ENCODE measurements around the gene TNFAIP8. TPM values are rescaled to one million over a fixed set of nuclear protein-coding genes. Genes with fewer than 3 reads are reported as not detected.

TNFAIP8 gene
- total RNA-seq, 4 donors from 2014 or later: 37.2 to 49.1 (median 43.3) TPM

- Histone ChIP-seq H3K27me3 (no peaks in the 10 kb centered on the region), H3K4me3 (no peak overlapping the region), H3K4me1 (peaks cover 38% of the 10 kb centered on the region), H3K36me3 (no peaks in the 10 kb centered on the region), H3K9me3 (no peaks in the 10 kb centered on the region), H3K27ac (no peak overlapping the region)
- no peak for DNase-seq (ENCODE audit: low spot score in 2 of 2)
- 66% methylated on average over 2 of the region's 2 CpGs for WGBS
- TF ChIP-seq, protein P1, sequence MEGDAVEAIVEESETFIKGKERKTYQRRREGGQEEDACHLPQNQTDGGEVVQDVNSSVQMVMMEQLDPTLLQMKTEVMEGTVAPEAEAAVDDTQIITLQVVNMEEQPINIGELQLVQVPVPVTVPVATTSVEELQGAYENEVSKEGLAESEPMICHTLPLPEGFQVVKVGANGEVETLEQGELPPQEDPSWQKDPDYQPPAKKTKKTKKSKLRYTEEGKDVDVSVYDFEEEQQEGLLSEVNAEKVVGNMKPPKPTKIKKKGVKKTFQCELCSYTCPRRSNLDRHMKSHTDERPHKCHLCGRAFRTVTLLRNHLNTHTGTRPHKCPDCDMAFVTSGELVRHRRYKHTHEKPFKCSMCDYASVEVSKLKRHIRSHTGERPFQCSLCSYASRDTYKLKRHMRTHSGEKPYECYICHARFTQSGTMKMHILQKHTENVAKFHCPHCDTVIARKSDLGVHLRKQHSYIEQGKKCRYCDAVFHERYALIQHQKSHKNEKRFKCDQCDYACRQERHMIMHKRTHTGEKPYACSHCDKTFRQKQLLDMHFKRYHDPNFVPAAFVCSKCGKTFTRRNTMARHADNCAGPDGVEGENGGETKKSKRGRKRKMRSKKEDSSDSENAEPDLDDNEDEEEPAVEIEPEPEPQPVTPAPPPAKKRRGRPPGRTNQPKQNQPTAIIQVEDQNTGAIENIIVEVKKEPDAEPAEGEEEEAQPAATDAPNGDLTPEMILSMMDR (IDR thresholded peaks at IDR 0.05): no peak
- TF ChIP-seq POLR2A (IDR thresholded peaks at IDR 0.05) (no peak), EP300 (IDR thresholded peaks at IDR 0.05) (no peak), POLR2AphosphoS5 (IDR thresholded peaks at IDR 0.05) (no peak)
Observed at GRCh38 chr5:119353213-119353612, 2.6 kb upstream of the TNFAIP8 start.

- Histone ChIP-seq H3K27ac (no peak overlapping the region), H3K4me1 (peaks cover 39% of the 10 kb centered on the region), H3K36me3 (no peaks in the 10 kb centered on the region), H3K27me3 (no peaks in the 10 kb centered on the region), H3K4me3 (no peak overlapping the region), H3K9me3 (no peaks in the 10 kb centered on the region)
- WGBS: 72% methylated on average over 5 of the region's 5 CpGs
- TF ChIP-seq EP300 (IDR thresholded peaks at IDR 0.05) (no peak), POLR2A (IDR thresholded peaks at IDR 0.05) (no peak), POLR2AphosphoS5 (IDR thresholded peaks at IDR 0.05) (no peak)
- TF ChIP-seq, protein P1 (IDR thresholded peaks at IDR 0.05): no peak
- no peak for DNase-seq (ENCODE audit: low spot score in 2 of 2)
Observed at GRCh38 chr5:119353686-119354366, 2.0 kb upstream of the TNFAIP8 start.

GRCh38 chr5:119354537-119355243 is 1.1 kb upstream of the TNFAIP8 start:
- Histone ChIP-seq H3K27ac (peak overlapping the region; percentile 70), H3K27me3 (no peaks in the 10 kb centered on the region), H3K4me1 (peaks cover 48% of the 10 kb centered on the region), H3K9me3 (no peaks in the 10 kb centered on the region), H3K4me3 (peak overlapping the region; percentile 57), H3K36me3 (no peaks in the 10 kb centered on the region)
- DNase-seq (ENCODE audit: low spot score in 2 of 2): no peak
- WGBS: 89% methylated on average over 10 of the region's 10 CpGs
- TF ChIP-seq POLR2A (IDR thresholded peaks at IDR 0.05) (no peak), POLR2AphosphoS5 (IDR thresholded peaks at IDR 0.05) (no peak), EP300 (IDR thresholded peaks at IDR 0.05) (no peak)
- TF ChIP-seq, protein P1 (IDR thresholded peaks at IDR 0.05): no peak

GRCh38 chr5:119355244-119355638 is 578 bp upstream of the TNFAIP8 start:
- H3K9me3 ChIP-seq: no peaks in the 10 kb centered on the region
- H3K27me3 ChIP-seq: no peaks in the 10 kb centered on the region
- peak overlapping the region; percentile 57 for H3K4me3 ChIP-seq
- DNase-seq (ENCODE audit: low spot score in 2 of 2): no peak
- 51% methylated on average over 12 of the region's 12 CpGs for WGBS
- H3K4me1 ChIP-seq: peaks cover 54% of the 10 kb centered on the region
- TF ChIP-seq, protein P1 (IDR thresholded peaks at IDR 0.05): no peak
- TF ChIP-seq POLR2AphosphoS5 (IDR thresholded peaks at IDR 0.05): no peak
- H3K27ac ChIP-seq: peak overlapping the region; percentile 70
- H3K36me3 ChIP-seq: no peaks in the 10 kb centered on the region

DNA sequence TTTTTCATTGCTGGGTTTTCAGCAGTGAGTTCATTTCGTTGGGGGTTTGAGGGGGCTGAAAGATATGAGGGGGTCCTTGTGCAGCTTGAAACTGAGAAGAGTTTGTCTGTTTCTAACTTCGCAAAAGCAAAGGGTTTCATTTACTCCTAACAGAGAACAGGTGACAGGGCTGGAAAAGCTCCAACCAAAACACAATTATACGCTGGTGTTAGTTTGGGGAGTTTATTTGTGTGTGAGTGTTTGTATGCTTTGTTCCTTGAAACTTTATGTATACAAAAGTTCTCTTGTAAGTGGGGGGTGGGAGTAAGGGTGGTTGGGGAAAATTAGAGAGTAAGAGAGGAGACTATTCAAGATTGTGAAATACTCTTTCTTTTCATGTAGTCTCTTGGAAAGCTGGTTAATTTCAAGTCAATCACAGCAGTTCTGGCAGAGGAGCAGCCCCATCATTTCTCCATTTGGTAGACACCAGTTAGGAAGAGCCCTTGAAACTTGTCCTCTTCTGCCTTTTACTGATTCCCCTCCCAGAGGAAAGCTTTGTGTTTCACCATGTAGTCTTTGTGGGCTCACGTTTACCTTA is 881 bp downstream of the TNFAIP8 start:
- Histone ChIP-seq H3K4me1 (peaks cover 68% of the 10 kb centered on the region), H3K27me3 (no peaks in the 10 kb centered on the region), H3K27ac (peak overlapping the region; percentile 70), H3K4me3 (peak overlapping the region; percentile 57), H3K36me3 (no peaks in the 10 kb centered on the region), H3K9me3 (no peaks in the 10 kb centered on the region)
- TF ChIP-seq POLR2AphosphoS5 (IDR thresholded peaks at IDR 0.05): no peak
- TF ChIP-seq EP300 (IDR thresholded peaks at IDR 0.05): no peak
- TF ChIP-seq POLR2A (IDR thresholded peaks at IDR 0.05): no peak
- TF ChIP-seq, protein P1 (IDR thresholded peaks at IDR 0.05): no peak
- WGBS: 24% methylated on average over 4 of the region's 4 CpGs
- no peak for DNase-seq (ENCODE audit: low spot score in 2 of 2)

Measured in suprapubic skin (tissue), 4 donors.